Mucosa of rectum (tissue), 2 donors: ENCODE results near the gene PLCH1.
A peak's percentile ranks its signal among the peaks of the same experiment; 100 is the strongest.

ENCODE experiments used
- H3K27ac ChIP-seq, 2 donors: one replicate each; pipeline ENCODE4 v1.7.0; 2013; ENCODE audit warnings: inconsistent platforms in 2 of 2, low read depth in 2 of 2, low read length in 2 of 2
- H3K27me3 ChIP-seq, 2 donors: one replicate each; pipeline ENCODE4 v1.7.0; 2013; ENCODE audit warnings: low read length in 2 of 2; ENCODE audit not compliant: control insufficient read depth in 2 of 2, insufficient read depth in 2 of 2
- H3K36me3 ChIP-seq, 2 donors: one replicate each; pipeline ENCODE4 v1.7.0; 2013; ENCODE audit warnings: low read length in 2 of 2; ENCODE audit not compliant: control insufficient read depth in 2 of 2, insufficient read depth in 2 of 2
- H3K4me1 ChIP-seq, 2 donors: one replicate each; pipeline ENCODE4 v1.7.0; 2013; ENCODE audit warnings: low read length in 2 of 2, mild to moderate bottlenecking in 1 of 2; ENCODE audit not compliant: control insufficient read depth in 2 of 2, insufficient read depth in 2 of 2
- H3K4me3 ChIP-seq, 2 donors: one replicate each; pipeline ENCODE4 v1.7.0; 2013; ENCODE audit warnings: low read length in 2 of 2
- H3K9ac ChIP-seq, 2 donors: one replicate each; pipeline ENCODE4 v1.7.0; 2013; ENCODE audit warnings: low read length in 2 of 2, low read depth in 1 of 2, mild to moderate bottlenecking in 1 of 2
- H3K9me3 ChIP-seq, 2 donors: one replicate each; pipeline ENCODE4 v1.7.0; 2013; ENCODE audit warnings: low read length in 2 of 2; ENCODE audit not compliant: control insufficient read depth in 2 of 2
- donor health status: healthy.
- donor health status: Normal muscosa, but diverticular disease.

The PLCH1 gene

GRCh38 chr3:155701882-155702465 lies 42.9 kb downstream of the PLCH1 start:
- peaks cover 0 to 3% of the 10 kb centered on the region in 2 donors for H3K36me3 ChIP-seq
- H3K27ac ChIP-seq, result no peak overlapping the region
- no peaks in the 10 kb centered on the region for H3K4me1 ChIP-seq
- no peak overlapping the region for H3K4me3 ChIP-seq
- no peaks in the 10 kb centered on the region for H3K9me3 ChIP-seq
- no peaks in the 10 kb centered on the region for H3K27me3 ChIP-seq
- H3K9ac ChIP-seq, result no peak overlapping the region

GRCh38 chr3:155697542-155697941 lies 47.3 kb downstream of the PLCH1 start:
- Histone ChIP-seq H3K27ac (no peak overlapping the region), H3K9ac (no peak overlapping the region), H3K4me3 (no peak overlapping the region), H3K27me3 (no peaks in the 10 kb centered on the region), H3K9me3 (no peaks in the 10 kb centered on the region), H3K36me3 (peaks cover 0 to 5% of the 10 kb centered on the region in 2 donors), H3K4me1 (no peaks in the 10 kb centered on the region)

GRCh38 chr3:155690921-155691320 lies 54.0 kb downstream of the PLCH1 start:
- H3K27me3 ChIP-seq, result no peaks in the 10 kb centered on the region
- no peak overlapping the region for H3K4me3 ChIP-seq

GRCh38 chr3:155688481-155688880 lies 56.4 kb downstream of the PLCH1 start:
- H3K9ac ChIP-seq, result no peak overlapping the region
- H3K27me3 ChIP-seq, result no peaks in the 10 kb centered on the region
- H3K4me3 ChIP-seq, result no peak overlapping the region
- no peaks in the 10 kb centered on the region for H3K36me3 ChIP-seq
- no peak overlapping the region for H3K27ac ChIP-seq
- no peaks in the 10 kb centered on the region for H3K4me1 ChIP-seq
- no peaks in the 10 kb centered on the region for H3K9me3 ChIP-seq

More at GRCh38 chr3:155690921-155691320, 54.0 kb downstream of the PLCH1 start:
- Histone ChIP-seq H3K9me3 (no peaks in the 10 kb centered on the region), H3K27ac (no peak overlapping the region), H3K36me3 (peaks cover 0 to 5% of the 10 kb centered on the region in 2 donors), H3K4me1 (no peaks in the 10 kb centered on the region), H3K9ac (no peak overlapping the region)

- Histone ChIP-seq H3K27ac (no peak overlapping the region), H3K4me1 (no peaks in the 10 kb centered on the region), H3K27me3 (no peaks in the 10 kb centered on the region), H3K9me3 (no peaks in the 10 kb centered on the region), H3K4me3 (no peak overlapping the region), H3K9ac (no peak overlapping the region), H3K36me3 (no peaks in the 10 kb centered on the region)
Measured at GRCh38 chr3:155683344-155683720, 61.5 kb downstream of the PLCH1 start.

GRCh38 chr3:155682426-155683343 lies 62.2 kb downstream of the PLCH1 start:
- Histone ChIP-seq H3K4me3 (no peak overlapping the region), H3K9ac (no peak overlapping the region), H3K27ac (no peak overlapping the region), H3K36me3 (no peaks in the 10 kb centered on the region), H3K9me3 (no peaks in the 10 kb centered on the region), H3K27me3 (no peaks in the 10 kb centered on the region), H3K4me1 (no peaks in the 10 kb centered on the region)

- Histone ChIP-seq H3K4me3 (peak overlapping the region; percentile 32 to 65), H3K9me3 (no peaks in the 10 kb centered on the region), H3K27me3 (no peaks in the 10 kb centered on the region), H3K27ac (no peak overlapping the region), H3K9ac (no peak overlapping the region), H3K4me1 (peaks cover 0 to 4% of the 10 kb centered on the region in 2 donors), H3K36me3 (no peaks in the 10 kb centered on the region)
Measured at GRCh38 chr3:155676252-155676981, 68.5 kb downstream of the PLCH1 start.

- H3K9ac ChIP-seq, result no peak overlapping the region
- H3K27ac ChIP-seq, result no peak overlapping the region
- no peaks in the 10 kb centered on the region for H3K9me3 ChIP-seq
- no peaks in the 10 kb centered on the region for H3K27me3 ChIP-seq
- no peaks in the 10 kb centered on the region for H3K36me3 ChIP-seq
- H3K4me1 ChIP-seq, result peaks cover 0 to 4% of the 10 kb centered on the region in 2 donors
- no peak overlapping the region for H3K4me3 ChIP-seq
Measured at GRCh38 chr3:155675094-155675493, 69.8 kb downstream of the PLCH1 start.

- no peak overlapping the region for H3K4me3 ChIP-seq
- H3K9me3 ChIP-seq, result no peaks in the 10 kb centered on the region
- no peaks in the 10 kb centered on the region for H3K27me3 ChIP-seq
- H3K27ac ChIP-seq, result no peak overlapping the region
- peaks cover 0 to 4% of the 10 kb centered on the region in 2 donors for H3K4me1 ChIP-seq
- H3K9ac ChIP-seq, result no peak overlapping the region
- H3K36me3 ChIP-seq, result no peaks in the 10 kb centered on the region
Measured at GRCh38 chr3:155673421-155673820, 71.5 kb downstream of the PLCH1 start.

GRCh38 chr3:155670335-155670734 lies 74.5 kb downstream of the PLCH1 start:
- Histone ChIP-seq H3K27ac (no peak overlapping the region), H3K9me3 (no peaks in the 10 kb centered on the region), H3K27me3 (no peaks in the 10 kb centered on the region), H3K36me3 (no peaks in the 10 kb centered on the region), H3K9ac (no peak overlapping the region), H3K4me1 (peaks cover 2 to 6% of the 10 kb centered on the region in 2 donors), H3K4me3 (no peak overlapping the region)
